A549 (cell line): ENCODE data around the gene ZBTB1. TPM values are rescaled to one million over a fixed set of nuclear protein-coding genes. Genes with fewer than 3 reads are reported as not detected.
A peak's percentile ranks its signal among the peaks of the same experiment; 100 is the strongest.

Experiments
- ATAC-seq, 2 experiments: fragments of 200-7000 bp in 1 of 2; fragments of >200 bp in 1 of 2; cut with Nextera tagmentation in 1 of 2; cut with Tn5 transposase in 1 of 2; 3 replicates each; pipeline versions ENCODE4 v1.8.0 to v1.9.1; 2018 to 2020; ENCODE audit warnings: mild to moderate bottlenecking in 1 of 2, moderate library complexity in 1 of 2
- CTCF ChIA-PET: fragments of 300-600 bp; sonication (Branson Sonifier 250); formaldehyde crosslinking; extraction: SDS; loops from one replicate; lab custom pipeline; 2021; ENCODE audit warnings: antibody characterized with exemption, inconsistent platforms; lab: Yijun Ruan, JAX
- POLR2A ChIA-PET: fragments of 350-600 bp; formaldehyde crosslinking; extraction: SDS; loops from one replicate; lab custom pipeline; 2021; ENCODE audit warnings: antibody characterized with exemption, inconsistent platforms; lab: Yijun Ruan, JAX
- DNase-seq, 2 experiments: peaks; one replicate each; pipeline versions ENCODE4 v3.0.0 to v3.0.0-alpha.2; 2011 to 2016; ENCODE audit warnings: low read depth in 1 of 2, low spot score in 1 of 2
- FAIRE-seq: peaks from 2 replicates; lab custom pipeline; 2011; peaks lifted over from hg19 to GRCh38; lab: Jason Lieb, UNC
- H3K27ac ChIP-seq, 2 experiments: fragments of >200 bp; sonication (Bioruptor Twin); formaldehyde crosslinking; 3 replicates each; pipeline ENCODE4 v1.5.1; 2016 to 2017
- H3K4me1 ChIP-seq: fragments of >200 bp; sonication (Bioruptor Twin); formaldehyde crosslinking; 3 replicates; pipeline ENCODE4 v1.6.1; 2016
- H3K4me2 ChIP-seq: fragments of >200 bp; sonication (Bioruptor Twin); formaldehyde crosslinking; 3 replicates; pipeline ENCODE4 v1.6.1; 2016
- H3K4me3 ChIP-seq: fragments of >200 bp; sonication (Bioruptor Twin); formaldehyde crosslinking; 3 replicates; pipeline ENCODE4 v1.5.1; 2016
- H3K9me3 ChIP-seq: fragments of >200 bp; sonication (Bioruptor Twin); formaldehyde crosslinking; 3 replicates; pipeline ENCODE4 v1.6.1; 2016
- BCL3 ChIP-seq: fragments of >200 bp; sonication (Bioruptor Twin); formaldehyde crosslinking; IDR thresholded peaks from 3 replicates; pipeline ENCODE4 v1.6.1; 2016
- CBX8 ChIP-seq: fragments of 200-600 bp; sonication (generic); IDR thresholded peaks from 2 replicates; pipeline ENCODE4 v1.6.1; 2016
- CEBPB ChIP-seq, 2 experiments: fragments of >200 bp in 1 of 2; sonication (Bioruptor Twin) in 1 of 2; formaldehyde crosslinking in 1 of 2; IDR thresholded peaks; 2 replicates each; pipeline ENCODE4 v1.6.1; 2012 to 2016
- CHD4 ChIP-seq: fragments of 200-600 bp; sonication (generic); IDR thresholded peaks from 2 replicates; pipeline ENCODE4 v1.6.1; 2016; ENCODE audit warnings: antibody characterized with exemption, mild to moderate bottlenecking, borderline replicate concordance
- ELK1 ChIP-seq: fragments of 150-350 bp; IDR thresholded peaks from 2 replicates; pipeline ENCODE4 v1.6.1; 2014; ENCODE audit warnings: low read depth, mild to moderate bottlenecking, low read length
- ESRRA ChIP-seq: fragments of 150-350 bp; IDR thresholded peaks from 2 replicates; pipeline ENCODE4 v1.6.1; 2014; ENCODE audit warnings: mild to moderate bottlenecking, low read length, borderline replicate concordance
- FOSB ChIP-seq: fragments of 250-450 bp; sonication (Bioruptor Pico); IDR thresholded peaks from 2 replicates; pipeline ENCODE4 v1.5.0; 2020; ENCODE audit warnings: mild to moderate bottlenecking, moderate library complexity
- HEYL ChIP-seq: fragments of 250-450 bp; sonication (Bioruptor Pico); IDR thresholded peaks from 2 replicates; pipeline ENCODE4 v1.8.0; 2021; ENCODE audit warnings: mild to moderate bottlenecking, moderate library complexity
- KDM1A ChIP-seq: fragments of 200-600 bp; sonication (generic); IDR thresholded peaks from 2 replicates; pipeline ENCODE4 v1.6.1; 2016; ENCODE audit warnings: low read depth, mild to moderate bottlenecking
- MAX ChIP-seq: IDR thresholded peaks from 2 replicates; pipeline ENCODE4 v1.6.1; 2012
- MAZ ChIP-seq: fragments of 150-350 bp; IDR thresholded peaks from 2 replicates; pipeline ENCODE4 v1.6.1; 2014; ENCODE audit warnings: antibody characterized with exemption, low read depth, low read length, borderline replicate concordance
- MYC ChIP-seq: IDR thresholded peaks from 2 replicates; pipeline ENCODE4 v1.6.1; 2012; ENCODE audit warnings: mild to moderate bottlenecking, inconsistent platforms, low read length, improper control_type of control experiment, borderline replicate concordance
- REST ChIP-seq: fragments of 200-600 bp; sonication (generic); IDR thresholded peaks from 2 replicates; pipeline ENCODE4 v1.6.1; 2016; ENCODE audit warnings: antibody characterized with exemption, mild to moderate bottlenecking, moderate library complexity
- ZNF302 ChIP-seq: fragments of 250-450 bp; sonication (Bioruptor Pico); IDR thresholded peaks from 2 replicates; pipeline ENCODE4 v1.9.0; 2021; ENCODE audit warnings: inconsistent platforms, mild to moderate bottlenecking, moderate library complexity
- WGBS: methylation state at CpG from one replicate; pipeline ENCODE4 v1.1.6; 2017; ENCODE audit errors: missing lambda C conversion rate; 5-methylcytosine and 5-hydroxymethylcytosine counted together
- polyA plus RNA-seq, 4 experiments: library from polyadenylated mRNA; depleted of rRNA in 3 of 4; stranded (reverse); fragments of >200 nt; fragmentation: RNase III in 1 of 4; extraction: RNeasy Plus Mini Kit Qiagen cat#74134 plus additional on column Dnase treatment in 1 of 4; gene quantifications; 2 replicates in 3 of 4; 3 replicates in 1 of 4; pipeline ENCODE4 v1.2.3, GENCODE V29; 2011 to 2017

The ZBTB1 gene
- polyA plus RNA-seq, 2 of the 4 experiments (the other 2 are of a cell fraction), result 33.8 to 37.1 TPM

- H3K9me3 ChIP-seq, result no peaks in the 10 kb centered on the region
- no peak overlapping the region for H3K4me2 ChIP-seq
- FAIRE-seq (no peak), DNase-seq (no peak), ATAC-seq (no peak)
- TF ChIP-seq REST, result no peak
- 0 out of 4 replicates have a peak, but pooled peaks of 1 of the 2 experiments have one; percentile 21 for TF ChIP-seq CEBPB (IDR thresholded peaks at IDR 0.05)
- TF ChIP-seq ESRRA, result no peak
- no peak for TF ChIP-seq ZNF302 (CRISPR knock-in tag)
- TF ChIP-seq CBX8, result no peak
- no peak for TF ChIP-seq BCL3
- TF ChIP-seq ELK1, result no peak
- no peak for TF ChIP-seq CHD4
- H3K4me1 ChIP-seq, result peaks cover 6% of the 10 kb centered on the region; the same call in 2 of the 3 replicates
- CTCF ChIA-PET, result interaction anchor here (0.6 to 1.7 kb wide), 7 partner anchors 11 to 178 kb away, joined by 3 to 7 read pairs (median 3); partner anchors contain the start of gene HSPA2
- H3K27ac ChIP-seq, result no peak overlapping the region
- no peak overlapping the region for H3K4me3 ChIP-seq
- WGBS, result 76% methylated on average over 4 of the region's 4 CpGs
- POLR2A ChIA-PET, result no interaction called here
Observed at GRCh38 chr14:64459405-64460136, 45.0 kb upstream of the ZBTB1 start.

- WGBS, result 93% methylated on average over 3 of the region's 3 CpGs
- peaks cover 12% of the 10 kb centered on the region; the same call in 2 of the 3 replicates for H3K4me1 ChIP-seq
- DNase-seq, result no peak
- H3K4me3 ChIP-seq, result no peak overlapping the region
- CTCF ChIA-PET, result interaction anchor here (1.7 kb wide), 1 partner anchor 18 kb away, joined by 6 read pairs; no protein-coding TSS in a partner anchor
- TF ChIP-seq KDM1A (no peak), FOSB (CRISPR knock-in tag) (no peak), CHD4 (no peak), MYC (no peak), MAX (no peak), HEYL (CRISPR knock-in tag) (no peak), REST (no peak), MAZ (no peak)
- TF ChIP-seq, all 56 proteins: peak for 0
- Histone ChIP-seq H3K9me3 (no peaks in the 10 kb centered on the region), H3K4me2 (no peak overlapping the region), H3K27ac (no peak overlapping the region)
- POLR2A ChIA-PET, result no interaction called here
- FAIRE-seq, result no peak
- ATAC-seq, result no peak
Observed at GRCh38 chr14:64461221-64461620, 43.3 kb upstream of the ZBTB1 start.
